Karpas-422 (cell line): ENCODE results near the gene L3MBTL4. TPM values are rescaled to one million over a fixed set of nuclear protein-coding genes. Genes with fewer than 3 reads are reported as not detected.
"Not testable (repeated sequence)": the region's sequence is repeated elsewhere in the genome, so short reads cannot be mapped to it uniquely, and the experiment has no call there.

Experiments used
- DNase-seq: peaks from one replicate; pipeline ENCODE4 v3.0.0-alpha.2; 2015
- H2AFZ ChIP-seq: fragments of 200-600 bp; sonication (generic); 2 replicates; pipeline ENCODE4 v1.6.1; 2014; ENCODE audit warnings: antibody characterized with exemption, low read length, mixed read lengths
- H3K27ac ChIP-seq: fragments of 200-600 bp; sonication (generic); 2 replicates; pipeline ENCODE4 v1.5.1; 2014; ENCODE audit warnings: mild to moderate bottlenecking, low read length, moderate library complexity
- H3K27me3 ChIP-seq: fragments of 200-600 bp; sonication (generic); 2 replicates; pipeline ENCODE4 v1.6.1; 2014; ENCODE audit warnings: low read length, mixed read lengths
- H3K36me3 ChIP-seq: fragments of 200-600 bp; sonication (generic); 2 replicates; pipeline ENCODE4 v1.6.1; 2014; ENCODE audit warnings: low read length, mixed read lengths; ENCODE audit not compliant: insufficient read depth
- H3K4me1 ChIP-seq: fragments of 200-600 bp; sonication (generic); 2 replicates; pipeline ENCODE4 v1.6.1; 2014; ENCODE audit warnings: mild to moderate bottlenecking, low read length, mixed read lengths
- H3K4me2 ChIP-seq: fragments of 200-600 bp; sonication (generic); 2 replicates; pipeline ENCODE4 v1.6.1; 2014; ENCODE audit warnings: low read length, low read depth, mild to moderate bottlenecking; ENCODE audit not compliant: poor library complexity, severe bottlenecking
- H3K4me3 ChIP-seq: fragments of 200-600 bp; sonication (generic); 2 replicates; pipeline ENCODE4 v1.5.1; 2014; ENCODE audit warnings: mild to moderate bottlenecking, antibody characterized with exemption, low read length, mixed read lengths
- H3K79me2 ChIP-seq: fragments of 200-600 bp; sonication (generic); 2 replicates; pipeline ENCODE4 v1.6.1; 2014; ENCODE audit warnings: mild to moderate bottlenecking, low read length, mixed read lengths
- H3K9ac ChIP-seq: fragments of 200-600 bp; sonication (generic); 2 replicates; pipeline ENCODE4 v1.6.0; 2014; ENCODE audit warnings: low read length
- H3K9me2 ChIP-seq: fragments of 200-600 bp; sonication (generic), shearing (Covaris generic); replicated peaks from 2 replicates; pipeline ENCODE4 v1.6.0; 2014; ENCODE audit warnings: mild to moderate bottlenecking, low read length, moderate library complexity; ENCODE audit not compliant: insufficient read depth
- H3K9me3 ChIP-seq: fragments of 300-700, 200-600 bp; sonication (generic); 2 replicates; pipeline ENCODE4 v1.6.1; 2014; ENCODE audit warnings: low read length, mixed read lengths
- H4K20me1 ChIP-seq: fragments of 200-600 bp; sonication (generic); 2 replicates; pipeline ENCODE4 v1.6.1; 2014; ENCODE audit warnings: mild to moderate bottlenecking, antibody characterized with exemption, low read length, low read depth; ENCODE audit not compliant: insufficient read depth
- total RNA-seq: library from RNA; depleted of rRNA; stranded (reverse); fragments of >200 nt; shearing (Covaris generic); gene quantifications from 2 replicates; pipeline ENCODE4 v1.2.3, GENCODE V29; 2014; ENCODE audit warnings: low replicate concordance

L3MBTL4 gene
- total RNA-seq, 1 experiment from 2014 or later: 15.2 TPM

DNA sequence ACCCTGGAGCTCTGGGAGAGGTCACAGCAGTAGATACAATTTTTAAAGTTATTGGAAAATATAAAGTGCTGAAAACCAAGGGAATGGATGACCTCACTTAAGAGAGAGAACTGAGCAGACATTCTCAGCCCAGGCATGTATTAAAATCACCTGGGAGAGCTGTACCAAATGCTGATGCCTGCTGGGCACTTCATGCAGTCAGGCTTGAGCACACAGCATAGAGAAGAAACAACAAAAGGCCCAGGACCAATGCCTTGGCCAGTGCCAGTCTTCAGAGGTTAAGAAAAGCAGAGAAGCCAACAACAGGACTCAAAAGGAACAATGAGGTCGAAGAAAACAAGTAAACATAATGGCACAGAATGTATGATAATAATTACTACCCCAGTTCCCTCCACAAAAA is 211.8 kb downstream of the L3MBTL4 start:
- no peaks in the 10 kb centered on the region for H3K36me3 ChIP-seq
- no peaks in the 10 kb centered on the region for H3K4me1 ChIP-seq
- H3K27me3 ChIP-seq: no peaks in the 10 kb centered on the region
- H3K9ac ChIP-seq: no peak overlapping the region
- H3K4me3 ChIP-seq: no peak overlapping the region
- H3K4me2 ChIP-seq: no peak overlapping the region
- H3K79me2 ChIP-seq: no peaks in the 10 kb centered on the region
- H2AFZ ChIP-seq: no peak overlapping the region
- no peak for DNase-seq
- H3K27ac ChIP-seq: no peak overlapping the region
- no peaks in the 10 kb centered on the region for H4K20me1 ChIP-seq
- no peaks in the 10 kb centered on the region for H3K9me3 ChIP-seq
- no peaks in the 10 kb centered on the region for H3K9me2 ChIP-seq

DNA sequence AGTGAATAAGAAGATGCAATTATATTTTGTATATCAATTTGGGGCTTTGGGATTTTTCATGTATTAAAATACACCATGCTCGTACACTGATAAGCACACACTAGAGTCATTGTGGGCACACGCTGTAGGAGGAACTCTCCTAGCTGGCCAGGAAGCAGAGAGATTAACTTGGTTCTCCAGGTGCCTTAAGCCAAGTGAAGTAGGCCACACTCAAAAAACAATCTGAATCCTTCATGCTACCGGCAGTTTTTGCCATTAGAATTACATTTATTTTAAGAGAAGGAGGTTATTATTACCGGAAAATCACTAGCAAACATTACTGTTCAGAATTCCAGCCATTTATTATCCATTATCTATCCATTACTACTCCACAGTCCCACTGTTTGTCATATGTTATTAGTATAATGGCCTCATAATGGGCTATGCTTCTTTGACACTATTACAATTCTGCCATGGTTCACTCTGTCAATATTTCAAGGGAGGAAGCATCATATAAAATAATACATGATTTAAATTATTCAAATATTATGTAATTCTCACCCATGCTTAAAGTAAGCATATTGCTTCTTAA is 214.4 kb downstream of the L3MBTL4 start:
- no peak overlapping the region for H3K9ac ChIP-seq
- H4K20me1 ChIP-seq: no peaks in the 10 kb centered on the region
- H3K36me3 ChIP-seq: no peaks in the 10 kb centered on the region
- no peaks in the 10 kb centered on the region for H3K4me1 ChIP-seq
- DNase-seq: no peak
- no peaks in the 10 kb centered on the region for H3K9me2 ChIP-seq
- H3K27me3 ChIP-seq: no peaks in the 10 kb centered on the region
- H3K4me2 ChIP-seq: no peak overlapping the region
- no peak overlapping the region for H3K27ac ChIP-seq
- no peaks in the 10 kb centered on the region for H3K9me3 ChIP-seq
- H3K79me2 ChIP-seq: no peaks in the 10 kb centered on the region
- no peak overlapping the region for H2AFZ ChIP-seq
- H3K4me3 ChIP-seq: no peak overlapping the region

DNA sequence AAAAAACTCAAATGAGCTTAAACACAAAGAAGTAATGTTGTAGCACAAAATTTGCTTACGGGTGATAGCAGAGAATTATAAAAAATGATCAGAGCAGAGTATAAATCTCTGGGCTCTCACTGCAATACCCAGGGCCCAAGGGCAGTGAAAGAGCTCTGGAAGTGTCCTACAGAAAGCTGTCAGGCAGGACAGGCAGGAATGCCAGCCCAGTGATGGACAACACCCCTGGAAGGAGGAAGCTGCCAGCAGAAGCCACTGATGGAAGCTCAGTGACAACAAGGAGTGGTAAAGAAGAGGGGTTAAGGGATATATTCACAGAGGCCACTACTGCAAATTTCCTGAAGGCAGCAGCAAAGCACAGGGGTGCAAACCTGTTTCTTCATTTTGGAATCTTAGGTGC is 214.9 kb downstream of the L3MBTL4 start:
- Histone ChIP-seq H3K27ac (no peak overlapping the region), H3K9me2 (no peaks in the 10 kb centered on the region), H4K20me1 (no peaks in the 10 kb centered on the region), H3K4me2 (no peak overlapping the region), H3K9me3 (no peaks in the 10 kb centered on the region), H3K4me1 (no peaks in the 10 kb centered on the region), H3K79me2 (no peaks in the 10 kb centered on the region), H2AFZ (no peak overlapping the region), H3K27me3 (no peaks in the 10 kb centered on the region), H3K4me3 (no peak overlapping the region), H3K9ac (no peak overlapping the region), H3K36me3 (no peaks in the 10 kb centered on the region)
- no peak for DNase-seq

DNA sequence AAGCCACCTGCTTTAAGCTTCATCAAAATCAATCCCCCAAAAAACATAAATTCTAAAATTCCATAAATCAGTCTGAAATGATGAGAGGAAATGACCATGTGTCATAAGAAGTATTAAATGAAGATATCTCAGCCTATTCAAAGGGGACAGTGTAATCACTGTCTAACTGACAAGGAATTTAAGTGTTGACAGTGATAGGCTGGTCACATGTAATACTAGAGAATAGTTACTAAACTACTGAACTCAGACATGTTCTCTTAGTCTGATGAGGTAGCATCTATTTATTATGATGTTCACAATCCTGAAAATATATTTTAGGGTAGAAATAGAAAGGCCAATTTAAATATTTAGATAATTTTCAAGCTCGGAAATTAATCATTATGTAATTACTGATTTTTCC is 216.1 kb downstream of the L3MBTL4 start:
- Histone ChIP-seq H3K4me3 (no peak overlapping the region), H3K27ac (no peak overlapping the region)

DNA sequence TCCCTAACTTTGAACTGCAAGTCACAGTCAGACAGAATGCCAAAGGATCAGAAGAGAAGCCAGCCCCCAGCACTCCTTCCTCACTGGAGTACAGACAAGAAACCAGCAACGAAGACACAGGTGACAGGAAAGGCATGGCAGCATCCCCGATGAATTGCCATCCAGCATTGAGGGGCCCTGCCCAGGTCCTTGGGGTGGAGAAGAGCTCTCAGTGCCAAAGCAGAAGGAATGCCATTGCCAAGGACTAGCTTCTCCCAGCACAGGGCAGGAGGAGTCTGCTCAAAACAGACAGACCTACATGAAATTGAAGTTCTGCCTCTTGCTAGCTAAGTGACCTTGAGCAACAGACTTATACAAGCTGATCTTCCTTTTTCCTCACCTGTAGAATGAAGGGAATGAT is 220.1 kb downstream of the L3MBTL4 start:
- Histone ChIP-seq H3K27me3 (no peaks in the 10 kb centered on the region), H3K4me2 (no peak overlapping the region), H3K4me1 (no peaks in the 10 kb centered on the region), H3K79me2 (no peaks in the 10 kb centered on the region), H3K9ac (no peak overlapping the region), H3K4me3 (no peak overlapping the region), H2AFZ (no peak overlapping the region), H4K20me1 (no peaks in the 10 kb centered on the region), H3K9me3 (no peaks in the 10 kb centered on the region), H3K27ac (no peak overlapping the region), H3K36me3 (no peaks in the 10 kb centered on the region), H3K9me2 (no peaks in the 10 kb centered on the region)
- no peak for DNase-seq

More for the DNA sequence above, 216.1 kb downstream of the L3MBTL4 start:
- H3K27me3 ChIP-seq: no peaks in the 10 kb centered on the region
- no peaks in the 10 kb centered on the region for H3K36me3 ChIP-seq
- no peaks in the 10 kb centered on the region for H3K9me3 ChIP-seq
- H3K79me2 ChIP-seq: no peaks in the 10 kb centered on the region
- H4K20me1 ChIP-seq: no peaks in the 10 kb centered on the region
- no peak overlapping the region for H2AFZ ChIP-seq
- no peaks in the 10 kb centered on the region for H3K9me2 ChIP-seq
- DNase-seq: no peak
- H3K4me1 ChIP-seq: no peaks in the 10 kb centered on the region
- H3K9ac ChIP-seq: no peak overlapping the region
- no peak overlapping the region for H3K4me2 ChIP-seq

DNA sequence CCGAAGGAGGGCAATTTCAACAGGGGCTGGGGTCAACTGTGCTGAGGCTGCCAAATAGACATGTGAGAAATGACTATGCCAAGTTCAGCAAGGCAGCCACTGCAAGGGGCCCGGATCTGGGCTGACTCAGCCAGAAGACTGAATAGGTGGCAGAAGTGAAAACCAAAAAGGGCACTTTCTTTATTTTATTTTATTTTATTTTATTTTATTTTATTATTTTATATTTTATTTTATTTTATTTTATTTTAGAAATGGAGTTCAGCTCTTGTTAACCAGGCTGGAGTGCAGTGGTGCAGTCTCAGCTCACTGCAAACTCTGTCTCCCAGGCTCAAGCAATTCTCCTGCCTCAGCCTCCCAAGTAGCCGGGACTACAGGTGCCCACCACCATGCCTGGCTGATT is 228.9 kb downstream of the L3MBTL4 start:
- not testable (repeated sequence) for H3K36me3 ChIP-seq

DNA sequence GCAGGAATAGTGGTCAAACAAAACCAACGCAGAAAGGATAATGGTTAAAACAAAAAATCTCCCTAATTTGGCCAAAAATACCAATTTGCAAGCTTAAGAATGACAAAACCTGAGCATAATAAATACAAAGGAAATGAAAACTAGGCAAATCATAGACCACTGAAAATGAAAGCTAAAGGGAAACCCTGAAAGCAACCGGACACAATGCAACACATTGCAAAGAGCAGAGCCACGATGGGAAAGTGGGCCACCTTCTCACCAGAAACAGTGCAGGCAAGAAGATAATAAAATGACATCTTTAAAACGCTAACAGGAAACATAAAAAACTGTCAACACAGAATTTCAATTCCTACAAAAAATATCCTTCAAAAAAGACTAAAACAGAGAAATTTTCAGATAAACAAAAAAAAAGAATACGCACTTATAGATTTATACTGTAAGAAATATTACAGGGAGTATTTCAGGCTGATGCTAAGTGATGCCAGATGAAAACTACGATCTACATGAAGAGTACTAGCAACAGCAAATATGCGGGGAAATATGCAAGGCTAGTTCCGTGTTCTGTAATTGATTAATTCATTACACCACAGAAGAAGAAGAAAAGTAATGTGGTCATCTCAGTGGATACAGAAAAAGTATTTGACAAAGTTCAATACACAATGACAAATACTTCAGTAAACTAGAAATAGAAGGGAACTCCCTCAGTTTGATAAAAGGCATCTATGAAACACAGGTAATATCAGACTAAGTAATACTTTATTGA is 239.5 kb downstream of the L3MBTL4 start:
- Histone ChIP-seq H3K79me2 (no peaks in the 10 kb centered on the region), H3K27ac (no peak overlapping the region), H3K9ac (no peak overlapping the region), H3K27me3 (no peaks in the 10 kb centered on the region), H3K9me3 (no peaks in the 10 kb centered on the region), H3K4me1 (peaks cover 9% of the 10 kb centered on the region), H4K20me1 (no peaks in the 10 kb centered on the region), H3K9me2 (no peaks in the 10 kb centered on the region), H3K4me3 (no peak overlapping the region), H2AFZ (no peak overlapping the region), H3K36me3 (no peaks in the 10 kb centered on the region), H3K4me2 (no peak overlapping the region)
- no peak for DNase-seq

More for the DNA sequence above, 228.9 kb downstream of the L3MBTL4 start:
- H3K9me3 ChIP-seq, H3K9me2 ChIP-seq, DNase-seq, H3K4me3 ChIP-seq, H3K79me2 ChIP-seq, H3K27ac ChIP-seq, H2AFZ ChIP-seq, H4K20me1 ChIP-seq, H3K9ac ChIP-seq, H3K27me3 ChIP-seq, H3K4me2 ChIP-seq, H3K4me1 ChIP-seq: not testable (repeated sequence)

DNA sequence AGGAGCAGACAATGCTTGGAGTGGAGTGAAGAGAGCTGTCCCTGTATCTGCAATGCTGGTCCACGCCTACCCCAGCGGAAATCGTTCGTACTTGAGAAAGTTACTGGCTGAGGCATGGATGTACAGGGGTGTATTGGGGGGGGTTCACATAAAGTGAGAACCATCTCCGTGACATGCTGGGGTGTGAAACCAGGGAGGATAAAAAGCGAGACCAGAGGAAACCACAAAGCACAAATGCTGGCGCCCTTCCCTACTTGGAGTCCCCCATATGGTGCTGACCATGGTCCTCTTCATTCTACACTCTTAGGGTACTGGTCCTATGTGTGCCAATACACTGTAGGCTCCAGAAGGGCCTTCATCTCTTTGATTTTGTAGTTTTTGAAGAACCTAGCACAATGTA is 244.1 kb downstream of the L3MBTL4 start:
- H3K4me3 ChIP-seq: no peak overlapping the region
- no peak for DNase-seq
- H3K36me3 ChIP-seq: no peaks in the 10 kb centered on the region
- H3K79me2 ChIP-seq: no peaks in the 10 kb centered on the region
- H2AFZ ChIP-seq: no peak overlapping the region
- no peak overlapping the region for H3K9ac ChIP-seq
- no peak overlapping the region for H3K27ac ChIP-seq
- H3K9me3 ChIP-seq: no peaks in the 10 kb centered on the region
- H3K4me2 ChIP-seq: no peak overlapping the region
- no peaks in the 10 kb centered on the region for H3K9me2 ChIP-seq
- H3K4me1 ChIP-seq: no peaks in the 10 kb centered on the region
- no peaks in the 10 kb centered on the region for H4K20me1 ChIP-seq
- H3K27me3 ChIP-seq: no peaks in the 10 kb centered on the region
